Spleen (tissue), 11 donors: Measurements from ENCODE around the gene EVA1A. TPM values are rescaled to one million over a fixed set of nuclear protein-coding genes. Genes with fewer than 3 reads are reported as not detected.
A peak's percentile ranks its signal among the peaks of the same experiment; 100 is the strongest.

Experiments used
- DNase-seq: peaks from one replicate; pipeline ENCODE4 v3.0.0-alpha.2; 2020
- H3K27ac ChIP-seq, 8 donors: fragments of 200-600 bp; sonication (generic) in 7 of 8; 1 replicate in 4 of 8; 2 replicates in 4 of 8; pipeline versions ENCODE4 v1.5.0 to v1.8.0; 2016 to 2021; ENCODE audit warnings: inconsistent platforms in 4 of 8, mild to moderate bottlenecking in 4 of 8, moderate library complexity in 1 of 8
- H3K27me3 ChIP-seq, 7 donors: fragments of 200-600 bp; sonication (generic) in 6 of 7; replicated peaks in 1 of 7; 1 replicate in 4 of 7; 2 replicates in 3 of 7; pipeline versions ENCODE4 v1.5.0 to v1.8.0; 2016 to 2021; ENCODE audit warnings: inconsistent platforms in 3 of 7, mild to moderate bottlenecking in 1 of 7
- H3K36me3 ChIP-seq, 6 donors: fragments of 200-600 bp; sonication (generic) in 5 of 6; 1 replicate in 4 of 6; 2 replicates in 2 of 6; pipeline versions ENCODE4 v1.5.0 to v1.8.0; 2016 to 2021; ENCODE audit warnings: inconsistent platforms in 2 of 6
- H3K4me1 ChIP-seq, 6 donors: fragments of 200-600 bp; sonication (generic) in 5 of 6; 1 replicate in 3 of 6; 2 replicates in 3 of 6; pipeline versions ENCODE4 v1.5.0 to v1.8.0; 2016 to 2021; ENCODE audit warnings: inconsistent platforms in 3 of 6
- H3K4me3 ChIP-seq, 8 donors: fragments of 200-600 bp; sonication (generic) in 7 of 8; 1 replicate in 4 of 8; 2 replicates in 4 of 8; pipeline versions ENCODE4 v1.5.0 to v1.8.0; 2016 to 2021; ENCODE audit warnings: inconsistent platforms in 4 of 8, mild to moderate bottlenecking in 4 of 8, moderate library complexity in 2 of 8
- H3K9me3 ChIP-seq, 8 donors: fragments of 200-600 bp; sonication (generic) in 7 of 8; 1 replicate in 4 of 8; 2 replicates in 4 of 8; pipeline versions ENCODE4 v1.5.0 to v1.8.0; 2016 to 2021; ENCODE audit warnings: inconsistent platforms in 4 of 8
- POLR2A ChIP-seq, 3 donors: fragments of 450-650 bp; IDR thresholded peaks; one replicate each; pipeline ENCODE4 v1.5.1; 2017; ENCODE audit warnings: antibody characterized with exemption in 3 of 3, mild to moderate bottlenecking in 1 of 3
- POLR2AphosphoS5 ChIP-seq, 3 donors: sonication (generic); formaldehyde crosslinking; IDR thresholded peaks; one replicate each; pipeline ENCODE4 v1.5.1; 2017; ENCODE audit warnings: antibody characterized with exemption in 3 of 3
- WGBS, 5 donors: extraction: QIAGEN DNeasy Blood & Tissue Kit in 3 of 5; methylation state at CpG; one replicate each; pipeline versions ENCODE4 v1.1.5 to v1.1.7; 2013 to 2018; 5-methylcytosine and 5-hydroxymethylcytosine counted together
- intact Hi-C: fragments of 100-400 bp; cut with DNase I; formaldehyde crosslinking; loops from one replicate; pipeline ENCODE4 v1.15.0; 2023; ENCODE audit warnings: low total_unique reads
- polyA plus RNA-seq, 3 donors: library from polyadenylated mRNA; stranded (reverse); fragments of 200-250 nt; gene quantifications; one replicate each; pipeline ENCODE4 v1.2.1, GENCODE V29; 2013
- total RNA-seq, 7 donors: library from RNA; depleted of rRNA in 3 of 7; stranded (reverse); fragments of >200 nt in 3 of 7; fragmentation: NEBNext Ultra II Directional in 4 of 7; extraction: Animal tissue kit (Norgen Biotek cat#: 25700) in 4 of 7; gene quantifications; one replicate each; pipeline versions ENCODE4 v1.1.0 to v1.2.1, GENCODE V29; 2016 to 2021
- TF ChIP-seq, protein P1 (sequence below), 11 experiments: fragments of 200-600 bp in 7 of 11; fragments of 450-650 bp in 4 of 11; sonication (generic) in 4 of 11; IDR thresholded peaks in 8 of 11; conservative IDR thresholded peaks in 3 of 11; 1 replicate in 7 of 11; 2 replicates in 4 of 11; pipeline versions ENCODE4 v1.4.0 to v1.8.0; 2016 to 2021; ENCODE audit warnings: antibody characterized with exemption in 11 of 11, inconsistent platforms in 4 of 11, mild to moderate bottlenecking in 1 of 11
- donor health status: healthy with polysubstance abuse.
- donor health status: DM: no; HTN: no; CAD: no; lungs with moderate emphysema.
- donor health status: DM: no; HTN: no; CAD: no.
- donor health status: Bipolar disorder and iron deficiency.
- donor health status: healthy.
- donor health status: DM: no; HTN: no; CAD: no.
- donor health status: DM: yes; HTN: yes; CAD: no.

The EVA1A gene
- total and polyA plus RNA-seq, 10 donors: 6.2 to 30.3 (median 14.4) TPM

- Histone ChIP-seq H3K27ac (peak overlapping the region in 4 of 8 donors; percentile 30 to 66 (median 57)), H3K27me3 (peaks cover 0 to 15% (median 0%) of the 10 kb centered on the region in 7 donors), H3K4me1 (peaks cover 0 to 5% (median 0%) of the 10 kb centered on the region in 6 donors), H3K36me3 (no peaks in the 10 kb centered on the region), H3K4me3 (no peak overlapping the region), H3K9me3 (peaks cover 0 to 10% (median 0%) of the 10 kb centered on the region in 8 donors)
- WGBS, 5 donors: 68 to 83% (median 78%) methylated on average over 4 of the region's 4 CpGs
- TF ChIP-seq, protein P1, sequence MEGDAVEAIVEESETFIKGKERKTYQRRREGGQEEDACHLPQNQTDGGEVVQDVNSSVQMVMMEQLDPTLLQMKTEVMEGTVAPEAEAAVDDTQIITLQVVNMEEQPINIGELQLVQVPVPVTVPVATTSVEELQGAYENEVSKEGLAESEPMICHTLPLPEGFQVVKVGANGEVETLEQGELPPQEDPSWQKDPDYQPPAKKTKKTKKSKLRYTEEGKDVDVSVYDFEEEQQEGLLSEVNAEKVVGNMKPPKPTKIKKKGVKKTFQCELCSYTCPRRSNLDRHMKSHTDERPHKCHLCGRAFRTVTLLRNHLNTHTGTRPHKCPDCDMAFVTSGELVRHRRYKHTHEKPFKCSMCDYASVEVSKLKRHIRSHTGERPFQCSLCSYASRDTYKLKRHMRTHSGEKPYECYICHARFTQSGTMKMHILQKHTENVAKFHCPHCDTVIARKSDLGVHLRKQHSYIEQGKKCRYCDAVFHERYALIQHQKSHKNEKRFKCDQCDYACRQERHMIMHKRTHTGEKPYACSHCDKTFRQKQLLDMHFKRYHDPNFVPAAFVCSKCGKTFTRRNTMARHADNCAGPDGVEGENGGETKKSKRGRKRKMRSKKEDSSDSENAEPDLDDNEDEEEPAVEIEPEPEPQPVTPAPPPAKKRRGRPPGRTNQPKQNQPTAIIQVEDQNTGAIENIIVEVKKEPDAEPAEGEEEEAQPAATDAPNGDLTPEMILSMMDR (IDR thresholded peaks at IDR 0.05 in 8 of 11, conservative IDR thresholded peaks at IDR 0.05 in 3 of 11): no peak
- TF ChIP-seq POLR2AphosphoS5 (IDR thresholded peaks at IDR 0.05) (no peak), POLR2A (IDR thresholded peaks at IDR 0.05) (no peak)
- intact Hi-C loops: no loop called here
- DNase-seq: no peak
These were observed 11.1 kb upstream of the EVA1A start for GRCh38 chr2:75571730-75572430.

- Histone ChIP-seq H3K36me3 (no peaks in the 10 kb centered on the region), H3K27ac (peak overlapping the region in 5 of 8 donors; percentile 30 to 66 (median 57)), H3K27me3 (peaks cover 0 to 15% (median 0%) of the 10 kb centered on the region in 7 donors), H3K4me3 (no peak overlapping the region), H3K9me3 (peaks cover 0 to 10% (median 0%) of the 10 kb centered on the region in 8 donors), H3K4me1 (peaks cover 0 to 5% (median 0%) of the 10 kb centered on the region in 6 donors)
- DNase-seq: no peak
- WGBS, 5 donors: 53 to 74% (median 67%) methylated on average over 7 of the region's 7 CpGs
- TF ChIP-seq, protein P1 (IDR thresholded peaks at IDR 0.05 in 8 of 11, conservative IDR thresholded peaks at IDR 0.05 in 3 of 11): no peak
- no peak for TF ChIP-seq POLR2A (IDR thresholded peaks at IDR 0.05)
- TF ChIP-seq POLR2AphosphoS5 (IDR thresholded peaks at IDR 0.05): no peak
- intact Hi-C loops: no loop called here
These were observed 10.4 kb upstream of the EVA1A start for GRCh38 chr2:75570948-75571729.

DNA sequence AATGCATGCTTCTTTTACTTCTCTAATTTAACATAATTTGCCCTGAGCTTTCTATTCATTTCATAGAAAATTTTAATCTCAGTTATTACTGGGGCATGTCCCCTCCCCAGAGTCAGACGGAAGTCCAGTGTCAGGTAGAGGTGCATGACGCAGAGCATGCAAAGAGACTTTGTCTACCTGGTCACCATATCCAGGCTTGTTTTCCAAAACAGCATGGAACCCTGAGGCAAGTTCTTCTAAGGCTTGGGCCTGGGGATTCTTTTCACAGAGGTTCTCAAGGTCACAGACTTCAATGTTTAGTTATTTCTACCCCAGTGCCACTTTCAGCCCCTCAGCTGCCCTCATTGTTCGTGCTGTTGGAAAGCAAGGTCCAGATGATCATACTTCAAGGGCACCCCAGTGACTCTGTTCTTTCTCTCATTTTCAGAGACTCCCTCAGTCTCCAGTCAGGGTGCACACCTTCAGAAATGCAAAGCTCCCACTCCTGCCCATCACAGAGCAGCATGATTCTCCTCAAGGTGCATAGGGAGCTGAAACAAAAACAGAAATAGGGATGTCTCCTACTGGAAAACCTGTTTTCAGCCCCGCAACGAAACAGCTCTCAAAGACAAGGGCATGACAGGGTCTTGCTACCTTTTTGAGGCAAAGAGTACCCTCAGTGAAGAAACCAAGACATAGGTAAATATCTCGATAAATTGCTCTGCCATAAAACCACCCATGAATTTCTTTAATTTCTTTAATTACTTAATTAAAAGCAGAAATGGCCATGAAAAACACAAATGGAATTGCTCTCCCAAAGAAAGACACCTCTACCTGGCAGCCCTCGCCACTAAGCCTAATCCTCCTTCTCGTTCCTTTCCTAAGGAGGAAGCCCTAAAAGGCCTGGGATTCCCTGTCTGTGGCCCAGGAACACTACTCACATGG is 9.5 kb upstream of the EVA1A start:
- Histone ChIP-seq H3K36me3 (no peaks in the 10 kb centered on the region), H3K27me3 (peaks cover 0 to 15% (median 0%) of the 10 kb centered on the region in 7 donors), H3K4me1 (peaks cover 0 to 5% (median 0%) of the 10 kb centered on the region in 6 donors), H3K27ac (peak overlapping the region in 5 of 8 donors; percentile 9 to 66 (median 41)), H3K9me3 (peaks cover 0 to 10% (median 0%) of the 10 kb centered on the region in 8 donors), H3K4me3 (no peak overlapping the region)
- TF ChIP-seq, protein P1 (IDR thresholded peaks at IDR 0.05 in 8 of 11, conservative IDR thresholded peaks at IDR 0.05 in 3 of 11): no peak
- no peak for TF ChIP-seq POLR2AphosphoS5 (IDR thresholded peaks at IDR 0.05)
- TF ChIP-seq POLR2A (IDR thresholded peaks at IDR 0.05): no peak
- intact Hi-C loops: no loop called here
- no peak for DNase-seq
- WGBS, 5 donors: 81 to 93% (median 86%) methylated on average over 8 of the region's 8 CpGs
